ENCODE measurements around the gene AAK1. TPM values are rescaled to one million over a fixed set of nuclear protein-coding genes. Genes with fewer than 3 reads are reported as not detected.

Gene AAK1
- polyA plus RNA-seq, 1 donor (not counting 4 experiments of a cell fraction or from before 2014, with no cell fraction given): 12.3 TPM

DNA sequence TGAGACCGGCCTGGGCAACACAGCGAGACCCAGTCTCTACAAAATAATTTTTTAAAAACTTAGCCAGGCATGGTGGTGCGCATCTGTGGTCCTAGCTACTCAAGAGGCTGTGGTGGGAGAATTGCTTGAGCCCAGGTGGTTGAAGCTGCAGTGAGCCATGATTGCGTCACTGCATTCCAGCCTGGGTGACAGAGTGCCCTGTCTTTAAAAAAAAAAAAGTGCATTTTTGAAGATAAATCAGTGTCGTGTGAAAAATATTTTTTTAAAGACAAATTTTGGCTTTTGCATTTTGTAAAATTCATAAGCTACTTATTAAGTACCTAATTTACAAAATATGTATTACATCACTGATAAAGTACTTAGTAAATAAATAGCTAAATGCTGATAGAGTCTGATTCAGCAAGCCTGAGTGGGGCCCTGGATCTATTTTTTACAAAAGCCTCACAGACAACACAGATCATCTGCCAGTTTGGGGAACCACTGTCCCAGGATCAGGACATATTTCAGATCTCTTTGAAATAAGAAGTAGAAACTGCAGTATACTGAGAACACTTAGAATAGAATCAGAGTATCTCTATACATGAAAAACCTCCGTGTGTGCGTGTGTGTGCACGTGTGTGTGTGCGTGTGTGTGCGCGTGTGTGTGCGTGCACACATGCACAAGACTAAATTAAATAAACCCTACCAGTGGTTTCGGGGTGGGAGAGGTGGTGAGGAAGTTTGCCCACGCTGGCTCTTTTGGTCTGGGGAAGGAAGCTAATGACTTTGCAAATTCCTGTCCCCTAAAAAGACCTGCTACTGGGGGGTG is 61.6 kb downstream of the AAK1 start:
- H3K27ac ChIP-seq (ENCODE audit: control insufficient read depth, insufficient read depth, low read length): no peak overlapping the region
- no peak overlapping the region for H3K9ac ChIP-seq (ENCODE audit: control insufficient read depth, extremely low read depth, insufficient read depth, low read length)
- FAIRE-seq (no peak), DNase-seq (ENCODE audit: low read depth, low spot score) (no peak)
- peaks cover 0 to 1% of the 10 kb centered on the region in 2 experiments for H3K36me3 ChIP-seq (ENCODE audit: control insufficient read depth in 2 of 2, extremely low read depth in 1 of 2, insufficient read depth in 2 of 2, low read length in 2 of 2)
- H3K9me1 ChIP-seq (ENCODE audit: control insufficient read depth, extremely low read depth, insufficient read depth, low read length): no peaks in the 10 kb centered on the region
- H3K4me3 ChIP-seq (ENCODE audit: control insufficient read depth in 2 of 3, extremely low read depth in 1 of 3, insufficient read depth in 2 of 3, low read depth in 1 of 3, low read length in 3 of 3): no peak overlapping the region
- dilution Hi-C loops (cut with MboI; ENCODE audit: extremely low pct_ligation_motif_present, low sequenced_read_pairs): no loop called here
- no peak overlapping the region for H3K4me2 ChIP-seq (ENCODE audit: control insufficient read depth, extremely low read depth, insufficient read depth, low read depth, low read length)
- H3K9me3 ChIP-seq (ENCODE audit: control insufficient read depth, low read depth, low read length): no peaks in the 10 kb centered on the region
- H2AFZ ChIP-seq (ENCODE audit: control insufficient read depth, low read length): no peak overlapping the region
- TF ChIP-seq, protein P1, sequence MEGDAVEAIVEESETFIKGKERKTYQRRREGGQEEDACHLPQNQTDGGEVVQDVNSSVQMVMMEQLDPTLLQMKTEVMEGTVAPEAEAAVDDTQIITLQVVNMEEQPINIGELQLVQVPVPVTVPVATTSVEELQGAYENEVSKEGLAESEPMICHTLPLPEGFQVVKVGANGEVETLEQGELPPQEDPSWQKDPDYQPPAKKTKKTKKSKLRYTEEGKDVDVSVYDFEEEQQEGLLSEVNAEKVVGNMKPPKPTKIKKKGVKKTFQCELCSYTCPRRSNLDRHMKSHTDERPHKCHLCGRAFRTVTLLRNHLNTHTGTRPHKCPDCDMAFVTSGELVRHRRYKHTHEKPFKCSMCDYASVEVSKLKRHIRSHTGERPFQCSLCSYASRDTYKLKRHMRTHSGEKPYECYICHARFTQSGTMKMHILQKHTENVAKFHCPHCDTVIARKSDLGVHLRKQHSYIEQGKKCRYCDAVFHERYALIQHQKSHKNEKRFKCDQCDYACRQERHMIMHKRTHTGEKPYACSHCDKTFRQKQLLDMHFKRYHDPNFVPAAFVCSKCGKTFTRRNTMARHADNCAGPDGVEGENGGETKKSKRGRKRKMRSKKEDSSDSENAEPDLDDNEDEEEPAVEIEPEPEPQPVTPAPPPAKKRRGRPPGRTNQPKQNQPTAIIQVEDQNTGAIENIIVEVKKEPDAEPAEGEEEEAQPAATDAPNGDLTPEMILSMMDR (optimal IDR thresholded peaks at IDR 0.05 in 1 of 3, IDR thresholded peaks at IDR 0.05 in 1 of 3, conservative IDR thresholded peaks at IDR 0.05 in 1 of 3; ENCODE audit: extremely low read depth in 1 of 3, insufficient read depth in 2 of 3, low read length in 3 of 3): no peak
- no peak for TF ChIP-seq EZH2 (IDR thresholded peaks at IDR 0.05; ENCODE audit: low read length)
- peaks cover 15% of the 10 kb centered on the region for H3K4me1 ChIP-seq (ENCODE audit: control insufficient read depth, extremely low read depth, insufficient read depth, low read length)
- no peaks in the 10 kb centered on the region for H4K20me1 ChIP-seq (ENCODE audit: control insufficient read depth, extremely low read depth, insufficient read depth, low read length)
- no peaks in the 10 kb centered on the region for H3K27me3 ChIP-seq (ENCODE audit: control insufficient read depth, extremely low read depth, insufficient read depth, low read length)
- peaks cover 35% of the 10 kb centered on the region for H3K79me2 ChIP-seq (ENCODE audit: control insufficient read depth, insufficient read depth, low read length)

DNA sequence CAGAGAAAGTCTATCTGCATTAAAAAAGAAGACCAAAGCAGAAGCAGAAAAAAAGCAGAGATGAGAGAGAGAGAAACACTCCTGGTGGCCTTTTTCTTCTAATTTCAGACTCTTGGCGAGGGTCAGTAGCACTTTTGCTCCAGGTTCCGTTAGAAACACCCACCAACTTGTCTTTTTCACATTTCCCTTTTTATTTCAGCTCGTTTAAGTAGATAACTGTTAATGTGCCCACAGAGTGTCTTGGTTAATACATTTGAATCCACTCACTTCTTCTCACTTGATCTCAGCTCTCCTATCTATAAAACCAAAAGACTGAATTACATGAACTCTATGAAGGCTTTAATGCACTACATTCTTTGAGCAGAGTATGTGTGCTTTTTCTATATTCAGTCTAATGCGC is 63.1 kb downstream of the AAK1 start:
- DNase-seq (ENCODE audit: low read depth, low spot score) (no peak), FAIRE-seq (no peak)
- peaks cover 39% of the 10 kb centered on the region for H3K79me2 ChIP-seq (ENCODE audit: control insufficient read depth, insufficient read depth, low read length)
- H3K9me3 ChIP-seq (ENCODE audit: control insufficient read depth, low read depth, low read length): no peaks in the 10 kb centered on the region
- no peak overlapping the region for H3K4me3 ChIP-seq (ENCODE audit: control insufficient read depth in 2 of 3, extremely low read depth in 1 of 3, insufficient read depth in 2 of 3, low read depth in 1 of 3, low read length in 3 of 3)
- dilution Hi-C loops (cut with MboI; ENCODE audit: extremely low pct_ligation_motif_present, low sequenced_read_pairs): no loop called here
- no peaks in the 10 kb centered on the region for H3K9me1 ChIP-seq (ENCODE audit: control insufficient read depth, extremely low read depth, insufficient read depth, low read length)
- no peak overlapping the region for H3K9ac ChIP-seq (ENCODE audit: control insufficient read depth, extremely low read depth, insufficient read depth, low read length)
- TF ChIP-seq EZH2 (IDR thresholded peaks at IDR 0.05; ENCODE audit: low read length): no peak
- TF ChIP-seq, protein P1 (optimal IDR thresholded peaks at IDR 0.05 in 1 of 3, IDR thresholded peaks at IDR 0.05 in 1 of 3, conservative IDR thresholded peaks at IDR 0.05 in 1 of 3; ENCODE audit: extremely low read depth in 1 of 3, insufficient read depth in 2 of 3, low read length in 3 of 3): no peak
- no peaks in the 10 kb centered on the region for H3K27me3 ChIP-seq (ENCODE audit: control insufficient read depth, extremely low read depth, insufficient read depth, low read length)
- H3K27ac ChIP-seq (ENCODE audit: control insufficient read depth, insufficient read depth, low read length): no peak overlapping the region
- H3K36me3 ChIP-seq (ENCODE audit: control insufficient read depth in 2 of 2, extremely low read depth in 1 of 2, insufficient read depth in 2 of 2, low read length in 2 of 2): no peaks in the 10 kb centered on the region
- peaks cover 15% of the 10 kb centered on the region for H3K4me1 ChIP-seq (ENCODE audit: control insufficient read depth, extremely low read depth, insufficient read depth, low read length)
- no peaks in the 10 kb centered on the region for H4K20me1 ChIP-seq (ENCODE audit: control insufficient read depth, extremely low read depth, insufficient read depth, low read length)
- H3K4me2 ChIP-seq (ENCODE audit: control insufficient read depth, extremely low read depth, insufficient read depth, low read depth, low read length): no peak overlapping the region
- no peak overlapping the region for H2AFZ ChIP-seq (ENCODE audit: control insufficient read depth, low read length)

Measured in keratinocyte (primary cell).